Measurements from ENCODE around the gene LRRC71.

LRRC71 gene

GRCh38 chr1:156951371-156951770, 30.9 kb downstream of the LRRC71 start:
- DNase-seq = no peak

DNA sequence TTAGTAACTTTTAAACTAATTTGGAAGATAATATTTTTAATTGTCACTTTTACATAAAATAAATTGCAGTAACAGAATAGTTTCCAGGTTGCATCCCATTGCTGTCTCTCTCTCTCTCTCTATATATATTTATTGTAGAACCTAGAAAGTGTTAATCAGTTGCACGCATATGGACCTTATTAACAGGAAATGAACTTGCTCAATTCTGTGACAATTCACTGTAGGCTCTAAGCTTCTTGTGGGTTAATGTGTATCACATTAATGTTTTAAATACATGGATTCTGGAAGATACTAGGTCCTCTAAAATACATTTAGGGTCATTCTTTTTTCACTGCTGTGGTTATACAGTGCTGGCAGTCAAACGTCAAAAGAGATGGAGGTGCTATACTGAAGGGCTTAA, 33.1 kb downstream of the LRRC71 start:
- DNase-seq = no peak

GRCh38 chr1:156956333-156956732, 35.9 kb downstream of the LRRC71 start:
- no peak for DNase-seq

DNA sequence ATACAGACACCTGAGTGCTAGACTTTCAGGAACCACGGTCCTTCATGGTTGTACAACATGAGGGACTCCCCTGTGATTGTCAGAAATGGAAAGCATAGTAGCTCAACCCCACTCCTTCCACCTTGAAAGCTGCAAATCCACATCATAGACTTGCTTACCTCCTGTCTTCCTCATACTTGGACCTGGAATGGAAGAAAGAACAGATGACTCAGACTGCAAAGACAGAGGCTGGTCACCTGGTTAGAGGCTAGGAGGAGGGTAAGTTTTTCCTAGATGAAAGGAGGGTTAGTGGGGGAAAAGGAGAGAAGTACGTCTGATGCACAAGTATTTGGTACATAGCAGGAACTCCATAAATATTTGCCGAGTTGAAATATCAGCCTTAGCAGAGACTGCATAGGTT, 37.2 kb downstream of the LRRC71 start:
- no peak for DNase-seq

- DNase-seq = no peak
These were observed 37.8 kb downstream of the LRRC71 start for GRCh38 chr1:156958247-156958714.

DNA sequence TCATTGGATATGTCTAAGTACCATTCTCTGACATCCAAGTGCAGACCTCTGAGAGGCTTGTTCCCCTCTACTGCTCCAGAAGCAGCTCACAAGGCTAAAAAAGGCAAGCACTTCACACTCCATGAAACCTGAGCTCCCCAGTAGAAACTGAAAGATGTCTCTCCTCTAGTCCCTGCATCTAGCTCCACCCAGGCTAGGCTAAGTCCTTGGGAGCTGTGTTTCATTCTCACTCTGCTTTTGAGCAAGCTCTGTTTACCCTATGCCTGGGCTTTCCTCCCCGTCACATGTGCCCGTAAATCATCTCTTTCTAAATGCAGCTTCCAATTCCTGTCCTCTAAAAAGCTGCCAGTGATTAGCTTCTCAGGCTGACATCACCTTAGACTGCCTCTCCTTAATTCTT, 39.0 kb downstream of the LRRC71 start:
- DNase-seq = no peak

GRCh38 chr1:156959925-156960324, 39.5 kb downstream of the LRRC71 start:
- no peak for DNase-seq

DNA sequence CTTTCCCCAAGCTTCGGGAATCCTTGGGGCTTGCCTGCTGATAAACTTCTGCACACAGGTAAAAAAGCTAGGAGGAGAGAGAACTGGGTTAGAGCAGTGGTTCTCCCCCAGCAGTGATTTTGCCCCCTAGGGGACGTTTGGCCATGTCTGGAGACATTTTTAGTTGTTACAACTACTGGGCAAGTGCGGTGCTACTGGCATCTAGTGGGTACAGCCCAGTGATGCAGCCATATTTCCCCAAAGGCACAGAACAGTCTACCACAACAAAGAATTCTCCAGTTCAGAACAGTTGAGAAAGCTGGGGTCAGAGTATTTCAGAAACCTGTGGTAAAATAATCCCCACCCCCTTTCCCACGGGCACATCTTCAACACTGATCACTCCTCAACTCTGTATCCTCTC, 41.3 kb downstream of the LRRC71 start:
- DNase-seq = no peak

DNA sequence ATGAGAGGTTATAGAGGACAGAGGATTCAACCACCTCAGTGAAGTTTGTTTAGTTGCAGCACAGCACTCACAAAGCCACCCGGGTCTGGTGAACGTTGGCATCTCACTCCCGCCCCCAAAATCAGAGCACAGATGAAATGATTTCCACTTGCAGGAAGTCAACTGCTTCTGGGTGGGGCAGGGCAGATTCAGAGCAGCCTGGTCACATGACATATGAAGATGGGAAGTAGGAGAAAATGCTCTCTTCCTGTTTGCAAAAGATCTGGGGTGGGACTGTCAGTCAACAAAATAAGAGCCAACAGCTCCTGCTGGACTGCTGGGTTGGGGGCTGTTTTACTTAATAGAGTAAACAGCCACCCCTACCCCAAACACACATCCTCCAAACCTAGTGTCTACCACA, 43.2 kb downstream of the LRRC71 start:
- DNase-seq = peak; percentile 49

DNA sequence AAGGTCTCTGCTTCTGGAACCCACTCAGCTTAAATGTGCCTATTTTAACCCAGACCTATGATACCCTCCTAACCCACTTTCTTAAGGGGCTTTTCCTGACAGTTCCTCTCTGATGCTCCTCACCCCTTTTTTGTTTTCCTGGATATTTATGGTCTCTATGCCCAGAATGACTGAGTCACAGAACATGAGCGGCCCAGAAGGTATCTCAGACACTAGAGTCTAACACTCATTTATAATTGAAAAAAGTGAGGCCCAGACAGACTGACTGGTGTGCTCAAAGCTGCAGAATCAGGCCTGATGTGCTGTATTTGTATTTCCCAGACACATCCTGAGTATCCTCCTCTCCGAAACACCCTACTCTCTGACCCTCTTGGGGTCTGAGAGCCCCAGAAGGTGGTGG, 44.0 kb downstream of the LRRC71 start:
- DNase-seq = no peak

DNA sequence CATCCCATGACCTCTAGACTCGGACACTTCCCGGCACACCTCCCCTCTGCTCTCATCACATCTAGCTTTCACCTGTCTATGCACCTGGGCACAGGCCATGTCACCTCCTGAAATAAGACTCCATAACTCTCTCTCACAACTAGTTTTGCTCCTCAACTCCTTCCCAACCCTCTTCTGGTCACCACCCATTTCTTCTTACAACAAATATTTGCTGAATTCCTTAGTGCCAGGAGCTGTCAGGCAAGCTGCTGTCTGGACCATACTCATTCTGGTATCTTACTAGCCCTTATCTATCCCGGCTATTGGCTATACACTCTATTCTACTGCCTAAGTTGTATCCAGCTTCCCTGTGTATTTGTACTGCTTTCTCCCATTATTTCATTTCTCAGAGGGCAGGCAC, 49.1 kb downstream of the LRRC71 start:
- DNase-seq = no peak

GRCh38 chr1:156970017-156970416, 49.6 kb downstream of the LRRC71 start:
- no peak for DNase-seq

- no peak for DNase-seq
These were observed 53.0 kb downstream of the LRRC71 start for GRCh38 chr1:156973417-156973816.

DNA sequence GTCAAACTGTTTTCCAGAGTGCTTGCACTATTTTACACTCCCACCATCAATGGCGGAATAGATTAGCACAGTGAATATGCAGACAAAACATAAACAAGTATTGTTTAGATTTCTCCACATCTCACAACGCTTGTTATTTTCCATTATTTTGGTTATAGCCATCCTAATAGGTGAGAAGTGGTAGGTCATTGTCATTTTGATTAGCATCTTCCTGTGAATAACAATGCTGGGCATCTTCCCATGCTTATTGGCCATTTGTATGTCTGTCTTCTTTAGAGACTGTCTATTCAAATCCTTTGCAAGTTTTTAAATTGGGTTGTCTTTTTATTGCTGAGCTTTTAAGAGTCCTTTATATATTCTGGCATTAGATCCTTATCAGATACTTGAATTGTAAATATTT, 54.7 kb downstream of the LRRC71 start:
- no peak for DNase-seq

- no peak for DNase-seq
These were observed 60.1 kb downstream of the LRRC71 start for GRCh38 chr1:156980551-156980950.
